Measurements from ENCODE around the gene SLC27A4. TPM values are rescaled to one million over a fixed set of nuclear protein-coding genes. Genes with fewer than 3 reads are reported as not detected.

SLC27A4 gene
- total RNA-seq, 1 experiment from 2014 or later: 17.0 TPM

- H3K4me3 Mint-ChIP-seq: peak overlapping the region in 1 of 2 experiments; percentile 6; a peak in 1 of 5 replicates
- Histone ChIP-seq H2BK120ac (ENCODE audit: low read depth, low read length, poor library complexity, severe bottlenecking) (no peak overlapping the region), H3K4ac (ENCODE audit: low read depth, low read length) (no peak overlapping the region), H3K27ac (ENCODE audit: insufficient read length, low read depth, low read length) (no peak overlapping the region), H3K18ac (ENCODE audit: insufficient read length, low read depth, low read length) (no peak overlapping the region), H3K23ac (ENCODE audit: insufficient read length, low read depth, low read length) (no peak overlapping the region), H2BK15ac (ENCODE audit: low read depth, low read length) (no peak overlapping the region), H2BK20ac (ENCODE audit: low read depth, low read length, poor library complexity, severe bottlenecking) (no peak overlapping the region), H3K79me2 (ENCODE audit: insufficient read depth, low read length) (no peaks in the 10 kb centered on the region), H3K9ac (ENCODE audit: extremely low read depth, insufficient read length, low read length) (no peak overlapping the region), H4K8ac (replicated peaks; ENCODE audit: insufficient read length, low read depth, low read length) (no peak overlapping the region), H3K56ac (ENCODE audit: insufficient read length, low read depth, low read length) (no peak overlapping the region), H3K27me3 (ENCODE audit: insufficient read depth, low read length) (peaks cover 67% of the 10 kb centered on the region), H3K4me2 (ENCODE audit: insufficient read depth, insufficient read length, low read length) (no peak overlapping the region), H2BK12ac (ENCODE audit: insufficient read length, low read depth, low read length) (no peak overlapping the region), H3K79me1 (ENCODE audit: insufficient read depth, low read depth, low read length, poor library complexity, severe bottlenecking) (no peaks in the 10 kb centered on the region), H2AFZ (ENCODE audit: low read length) (no peak overlapping the region), H3K14ac (ENCODE audit: insufficient read depth, low read length) (no peak overlapping the region), H3K23me2 (ENCODE audit: insufficient read length, low read depth, low read length, poor library complexity, severe bottlenecking) (no peaks in the 10 kb centered on the region), H3T11ph (ENCODE audit: low read length) (no peak overlapping the region), H4K91ac (ENCODE audit: insufficient read length, low read depth, low read length) (no peak overlapping the region), H4K5ac (ENCODE audit: insufficient read length, low read depth, low read length) (no peak overlapping the region), H2BK5ac (ENCODE audit: insufficient read length, low read length) (no peak overlapping the region), H4K20me1 (ENCODE audit: control insufficient read depth, insufficient read depth, insufficient read length) (no peaks in the 10 kb centered on the region), H3K4me1 (ENCODE audit: insufficient read depth, low read length) (no peaks in the 10 kb centered on the region), H2AK5ac (ENCODE audit: insufficient read length, low read length) (no peak overlapping the region), H3K9me3 (ENCODE audit: control insufficient read depth, low read depth, low read length) (no peaks in the 10 kb centered on the region)
- H3K27me3 Mint-ChIP-seq (ENCODE audit: low read depth): peaks cover 99% of the 10 kb centered on the region
- no peak overlapping the region; a peak in 1 of 7 replicates for H3K27ac Mint-ChIP-seq
- no peak for DNase-seq
- TF ChIP-seq CTCF (conservative IDR thresholded peaks at IDR 0.05): no peak
- whole genome bisulfite sequencing (ENCODE audit: extremely low coverage, insufficient read length, low lambda C conversion rate): no CpG with 5 or more reads among the region's 20 CpGs
- peaks cover 31 to 32% of the 10 kb centered on the region in 2 experiments for H3K4me1 Mint-ChIP-seq
- peaks cover 0 to 3% of the 10 kb centered on the region in 2 experiments; a peak in 2 of 5 replicates for H3K9me3 Mint-ChIP-seq
- H3K36me3 Mint-ChIP-seq (ENCODE audit: insufficient read depth in 1 of 3, low read depth in 3 of 3): no peaks in the 10 kb centered on the region; a peak in 1 of 7 replicates
Measured at GRCh38 chr9:128405077-128405779, 64.9 kb downstream of the SLC27A4 start.

All from H9 (cell line).